WTC11 (cell line): ENCODE results near the gene EHD3.

Source experiments
- ESRRA ChIP-seq: sonication (generic); formaldehyde crosslinking; IDR thresholded peaks from 2 replicates; pipeline ENCODE4 v1.8.1; 2022; ENCODE audit warnings: mild to moderate bottlenecking, missing genetic modification reagents, borderline replicate concordance
- TF ChIP-seq, protein P1 (sequence below): fragments of 200-600 bp; IDR thresholded peaks from 2 replicates; pipeline ENCODE4 v1.8.0; 2022; ENCODE audit warnings: antibody characterized with exemption
- TF ChIP-seq, protein P2 (sequence below): sonication (generic); formaldehyde crosslinking; IDR thresholded peaks from 2 replicates; pipeline ENCODE4 v1.8.0; 2023; ENCODE audit warnings: mild to moderate bottlenecking, missing genetic modification reagents
- TF ChIP-seq, protein P3 (sequence below): sonication (generic); formaldehyde crosslinking; IDR thresholded peaks from 2 replicates; pipeline ENCODE4 v1.8.1; 2023; ENCODE audit warnings: mild to moderate bottlenecking, missing genetic modification reagents

DNA sequence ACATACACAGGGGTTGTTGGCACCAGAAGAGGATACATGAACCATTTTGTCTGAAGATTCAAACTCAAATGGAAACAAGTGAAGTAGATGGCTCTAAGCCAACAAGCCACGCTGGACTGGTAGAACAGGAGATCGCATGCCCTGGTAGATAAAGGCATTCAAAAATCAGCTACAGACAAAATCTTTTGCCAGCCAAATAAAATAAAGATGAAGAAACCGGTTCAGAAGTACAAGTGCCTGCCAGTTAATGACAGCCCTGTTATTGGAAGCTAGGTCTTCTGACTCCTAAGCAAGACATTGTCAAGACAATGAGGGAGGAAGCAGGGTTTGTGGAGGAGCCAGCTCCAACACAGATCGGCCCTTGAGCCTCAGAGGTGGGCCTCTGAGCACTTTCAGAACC is 52.3 kb downstream of the EHD3 start:
- TF ChIP-seq, protein P1, sequence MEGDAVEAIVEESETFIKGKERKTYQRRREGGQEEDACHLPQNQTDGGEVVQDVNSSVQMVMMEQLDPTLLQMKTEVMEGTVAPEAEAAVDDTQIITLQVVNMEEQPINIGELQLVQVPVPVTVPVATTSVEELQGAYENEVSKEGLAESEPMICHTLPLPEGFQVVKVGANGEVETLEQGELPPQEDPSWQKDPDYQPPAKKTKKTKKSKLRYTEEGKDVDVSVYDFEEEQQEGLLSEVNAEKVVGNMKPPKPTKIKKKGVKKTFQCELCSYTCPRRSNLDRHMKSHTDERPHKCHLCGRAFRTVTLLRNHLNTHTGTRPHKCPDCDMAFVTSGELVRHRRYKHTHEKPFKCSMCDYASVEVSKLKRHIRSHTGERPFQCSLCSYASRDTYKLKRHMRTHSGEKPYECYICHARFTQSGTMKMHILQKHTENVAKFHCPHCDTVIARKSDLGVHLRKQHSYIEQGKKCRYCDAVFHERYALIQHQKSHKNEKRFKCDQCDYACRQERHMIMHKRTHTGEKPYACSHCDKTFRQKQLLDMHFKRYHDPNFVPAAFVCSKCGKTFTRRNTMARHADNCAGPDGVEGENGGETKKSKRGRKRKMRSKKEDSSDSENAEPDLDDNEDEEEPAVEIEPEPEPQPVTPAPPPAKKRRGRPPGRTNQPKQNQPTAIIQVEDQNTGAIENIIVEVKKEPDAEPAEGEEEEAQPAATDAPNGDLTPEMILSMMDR = no peak
- TF ChIP-seq ESRRA (CRISPR knock-in tag) = no peak
- TF ChIP-seq, protein P2, sequence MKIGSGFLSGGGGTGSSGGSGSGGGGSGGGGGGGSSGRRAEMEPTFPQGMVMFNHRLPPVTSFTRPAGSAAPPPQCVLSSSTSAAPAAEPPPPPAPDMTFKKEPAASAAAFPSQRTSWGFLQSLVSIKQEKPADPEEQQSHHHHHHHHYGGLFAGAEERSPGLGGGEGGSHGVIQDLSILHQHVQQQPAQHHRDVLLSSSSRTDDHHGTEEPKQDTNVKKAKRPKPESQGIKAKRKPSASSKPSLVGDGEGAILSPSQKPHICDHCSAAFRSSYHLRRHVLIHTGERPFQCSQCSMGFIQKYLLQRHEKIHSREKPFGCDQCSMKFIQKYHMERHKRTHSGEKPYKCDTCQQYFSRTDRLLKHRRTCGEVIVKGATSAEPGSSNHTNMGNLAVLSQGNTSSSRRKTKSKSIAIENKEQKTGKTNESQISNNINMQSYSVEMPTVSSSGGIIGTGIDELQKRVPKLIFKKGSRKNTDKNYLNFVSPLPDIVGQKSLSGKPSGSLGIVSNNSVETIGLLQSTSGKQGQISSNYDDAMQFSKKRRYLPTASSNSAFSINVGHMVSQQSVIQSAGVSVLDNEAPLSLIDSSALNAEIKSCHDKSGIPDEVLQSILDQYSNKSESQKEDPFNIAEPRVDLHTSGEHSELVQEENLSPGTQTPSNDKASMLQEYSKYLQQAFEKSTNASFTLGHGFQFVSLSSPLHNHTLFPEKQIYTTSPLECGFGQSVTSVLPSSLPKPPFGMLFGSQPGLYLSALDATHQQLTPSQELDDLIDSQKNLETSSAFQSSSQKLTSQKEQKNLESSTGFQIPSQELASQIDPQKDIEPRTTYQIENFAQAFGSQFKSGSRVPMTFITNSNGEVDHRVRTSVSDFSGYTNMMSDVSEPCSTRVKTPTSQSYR (CRISPR knock-in tag) = no peak
- TF ChIP-seq, protein P3, sequence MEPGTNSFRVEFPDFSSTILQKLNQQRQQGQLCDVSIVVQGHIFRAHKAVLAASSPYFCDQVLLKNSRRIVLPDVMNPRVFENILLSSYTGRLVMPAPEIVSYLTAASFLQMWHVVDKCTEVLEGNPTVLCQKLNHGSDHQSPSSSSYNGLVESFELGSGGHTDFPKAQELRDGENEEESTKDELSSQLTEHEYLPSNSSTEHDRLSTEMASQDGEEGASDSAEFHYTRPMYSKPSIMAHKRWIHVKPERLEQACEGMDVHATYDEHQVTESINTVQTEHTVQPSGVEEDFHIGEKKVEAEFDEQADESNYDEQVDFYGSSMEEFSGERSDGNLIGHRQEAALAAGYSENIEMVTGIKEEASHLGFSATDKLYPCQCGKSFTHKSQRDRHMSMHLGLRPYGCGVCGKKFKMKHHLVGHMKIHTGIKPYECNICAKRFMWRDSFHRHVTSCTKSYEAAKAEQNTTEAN = no peak
